Immature natural killer cell (primary cell): ENCODE measurements around the gene HOPX. TPM values are rescaled to one million over a fixed set of nuclear protein-coding genes. Genes with fewer than 3 reads are reported as not detected.
"Not testable (repeated sequence)": the region's sequence is repeated elsewhere in the genome, so short reads cannot be mapped to it uniquely, and the experiment has no call there.

Source experiments
- DNase-seq, 3 donors: peaks; one replicate each; pipeline ENCODE4 v3.0.0; 2022; ENCODE audit warnings: mixed read lengths in 1 of 3
- H3K27ac Mint-ChIP-seq, 6 donors: one replicate each; pipeline ENCODE4 v1.8.0; 2020; ENCODE audit warnings: mixed read lengths in 6 of 6, mild to moderate bottlenecking in 5 of 6, inconsistent platforms in 4 of 6, moderate library complexity in 3 of 6
- H3K27me3 Mint-ChIP-seq, 3 donors: one replicate each; pipeline ENCODE4 v1.8.0; 2020 to 2021; ENCODE audit warnings: low read depth in 3 of 3, mild to moderate bottlenecking in 3 of 3, mixed read lengths in 3 of 3, moderate library complexity in 3 of 3, inconsistent platforms in 1 of 3
- H3K36me3 Mint-ChIP-seq, 3 donors: one replicate each; pipeline ENCODE4 v1.8.0; 2020; ENCODE audit warnings: mixed read lengths in 3 of 3, inconsistent platforms in 2 of 3, mild to moderate bottlenecking in 2 of 3
- H3K4me1 Mint-ChIP-seq, 2 donors: one replicate each; pipeline ENCODE4 v1.8.0; 2020; ENCODE audit warnings: inconsistent platforms in 2 of 2, mild to moderate bottlenecking in 2 of 2, mixed read lengths in 2 of 2, moderate library complexity in 1 of 2
- H3K4me3 Mint-ChIP-seq, 5 donors: one replicate each; pipeline ENCODE4 v1.8.0; 2020; ENCODE audit warnings: mild to moderate bottlenecking in 5 of 5, mixed read lengths in 5 of 5, inconsistent platforms in 3 of 5, moderate library complexity in 3 of 5
- H3K9me3 Mint-ChIP-seq, 6 donors: one replicate each; pipeline ENCODE4 v1.8.0; 2020; ENCODE audit warnings: mild to moderate bottlenecking in 6 of 6, mixed read lengths in 6 of 6, inconsistent platforms in 4 of 6, moderate library complexity in 3 of 6
- polyA plus RNA-seq, 3 donors: library from polyadenylated mRNA; unstranded; fragments of 300-500 nt; fragmentation: Illumina TruSeq; gene quantifications; one replicate each; pipeline ENCODE4 v1.2.3, GENCODE V29; 2021

Gene HOPX
- polyA plus RNA-seq, 3 donors from 2014 or later, result 1,315 to 2,032 (median 1,652) TPM

DNA sequence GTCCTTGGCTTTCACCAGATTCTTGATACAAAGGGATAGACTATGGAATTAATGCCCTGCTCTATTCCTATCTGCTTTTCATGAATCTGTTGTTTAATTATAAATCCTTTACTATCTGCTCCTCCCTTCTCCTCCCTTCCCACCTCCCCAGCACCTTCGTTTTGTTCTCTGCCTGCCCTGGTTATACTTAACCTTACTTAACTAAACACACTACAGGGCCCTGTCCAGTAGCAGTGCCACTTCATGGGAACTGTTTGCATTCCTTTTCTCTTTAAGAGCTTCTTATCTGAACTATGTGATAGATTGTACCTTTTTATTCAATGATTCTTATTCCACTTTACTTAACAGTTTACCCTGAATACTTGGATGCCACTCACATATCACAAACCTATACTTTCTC, 830 bp downstream of the HOPX start:
- peaks cover 8 to 15% of the 10 kb centered on the region in 2 donors for H3K4me1 Mint-ChIP-seq
- H3K4me3 Mint-ChIP-seq, result no peak overlapping the region
- peaks cover 1 to 12% (median 3%) of the 10 kb centered on the region in 3 donors for H3K27me3 Mint-ChIP-seq
- H3K36me3 Mint-ChIP-seq, result peaks cover 0 to 4% (median 0%) of the 10 kb centered on the region in 3 donors
- H3K9me3 Mint-ChIP-seq, result peaks cover 0 to 2% (median 0%) of the 10 kb centered on the region in 6 donors
- H3K27ac Mint-ChIP-seq, result no peak overlapping the region
- no peak for DNase-seq

GRCh38 chr4:56677711-56678110, 3.4 kb downstream of the HOPX start:
- Mint-ChIP-seq H3K27me3 (peaks cover 0 to 3% (median 3%) of the 10 kb centered on the region in 3 donors), H3K4me3 (no peak overlapping the region), H3K4me1 (peaks cover 8 to 15% of the 10 kb centered on the region in 2 donors), H3K27ac (no peak overlapping the region), H3K36me3 (no peaks in the 10 kb centered on the region), H3K9me3 (peaks cover 0 to 2% (median 0%) of the 10 kb centered on the region in 6 donors)
- no peak for DNase-seq

GRCh38 chr4:56674984-56675383, 6.1 kb downstream of the HOPX start:
- H3K36me3 Mint-ChIP-seq, result no peaks in the 10 kb centered on the region
- H3K9me3 Mint-ChIP-seq, result no peaks in the 10 kb centered on the region
- no peak overlapping the region for H3K4me3 Mint-ChIP-seq
- peaks cover 0 to 4% (median 3%) of the 10 kb centered on the region in 3 donors for H3K27me3 Mint-ChIP-seq
- no peaks in the 10 kb centered on the region for H3K4me1 Mint-ChIP-seq
- no peak overlapping the region for H3K27ac Mint-ChIP-seq
- no peak for DNase-seq

DNA sequence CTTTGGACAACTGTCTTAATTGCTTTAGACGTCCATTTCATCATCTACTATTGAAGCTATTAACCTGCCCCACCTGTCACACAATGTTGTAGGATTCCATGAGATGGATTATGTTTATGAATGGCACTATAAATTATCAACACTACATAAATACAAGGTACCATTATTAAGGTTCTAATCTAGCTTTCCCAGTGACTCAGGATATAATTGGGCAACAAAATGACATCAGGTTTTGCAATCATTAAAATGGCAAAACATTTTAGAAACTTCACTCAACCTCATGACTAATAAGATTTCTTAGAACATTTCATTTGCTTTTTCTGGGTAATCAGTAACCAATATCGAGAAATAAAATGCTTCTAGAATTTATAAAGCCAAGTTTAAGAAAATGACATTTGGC, 9.2 kb downstream of the HOPX start:
- H3K36me3 Mint-ChIP-seq, result peaks cover 5 to 15% (median 5%) of the 10 kb centered on the region in 3 donors
- peaks cover 0 to 3% (median 2%) of the 10 kb centered on the region in 3 donors for H3K27me3 Mint-ChIP-seq
- peaks cover 0 to 11% (median 4%) of the 10 kb centered on the region in 6 donors for H3K9me3 Mint-ChIP-seq
- H3K27ac Mint-ChIP-seq, result no peak overlapping the region
- H3K4me1 Mint-ChIP-seq, result no peaks in the 10 kb centered on the region
- no peak overlapping the region for H3K4me3 Mint-ChIP-seq
- DNase-seq, result no peak

GRCh38 chr4:56671373-56671772, 9.7 kb downstream of the HOPX start:
- Mint-ChIP-seq H3K4me3 (no peak overlapping the region), H3K9me3 (peaks cover 0 to 11% (median 4%) of the 10 kb centered on the region in 6 donors), H3K4me1 (no peaks in the 10 kb centered on the region), H3K27ac (no peak overlapping the region), H3K27me3 (peaks cover 0 to 3% (median 0%) of the 10 kb centered on the region in 3 donors), H3K36me3 (peaks cover 5 to 15% (median 5%) of the 10 kb centered on the region in 3 donors)
- DNase-seq, result no peak

DNA sequence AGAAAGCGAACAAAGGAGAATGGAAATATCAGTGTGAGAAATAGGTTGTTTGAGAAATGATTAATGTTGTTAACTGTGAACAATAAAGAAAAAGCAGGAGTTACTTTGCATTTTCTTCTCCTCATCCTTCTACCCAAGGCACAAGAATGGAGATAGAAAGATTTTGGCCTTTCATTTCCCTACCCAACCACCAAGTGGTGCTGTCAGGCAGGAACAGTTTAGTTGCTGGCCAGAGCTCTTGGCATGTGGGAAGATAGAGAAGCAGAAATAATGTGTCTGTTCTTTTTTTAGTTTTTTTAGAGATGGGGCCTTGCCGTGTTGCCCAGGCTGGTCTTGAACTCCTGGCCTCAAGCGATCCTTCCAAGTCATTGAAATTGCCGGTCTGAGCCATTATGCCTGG, 12.8 kb downstream of the HOPX start:
- Mint-ChIP-seq H3K27me3 (peaks cover 0 to 7% (median 1%) of the 10 kb centered on the region in 3 donors), H3K36me3 (peaks cover 8 to 32% (median 11%) of the 10 kb centered on the region in 3 donors), H3K4me3 (no peak overlapping the region), H3K4me1 (no peaks in the 10 kb centered on the region), H3K27ac (no peak overlapping the region), H3K9me3 (peaks cover 0 to 11% (median 4%) of the 10 kb centered on the region in 6 donors)
- DNase-seq, result no peak

GRCh38 chr4:56667396-56667795, 13.7 kb downstream of the HOPX start:
- Mint-ChIP-seq H3K36me3 (peaks cover 8 to 38% (median 11%) of the 10 kb centered on the region in 3 donors), H3K9me3 (peaks cover 0 to 11% (median 4%) of the 10 kb centered on the region in 6 donors)
- H3K4me3 Mint-ChIP-seq, H3K4me1 Mint-ChIP-seq, DNase-seq, H3K27ac Mint-ChIP-seq, H3K27me3 Mint-ChIP-seq: not testable (repeated sequence)

GRCh38 chr4:56666279-56666678, 14.8 kb downstream of the HOPX start:
- H3K27ac Mint-ChIP-seq, result no peak overlapping the region
- no peak for DNase-seq
- no peaks in the 10 kb centered on the region for H3K4me1 Mint-ChIP-seq
- no peak overlapping the region for H3K4me3 Mint-ChIP-seq
- H3K9me3 Mint-ChIP-seq, result peaks cover 0 to 11% (median 4%) of the 10 kb centered on the region in 6 donors
- peaks cover 0 to 7% (median 1%) of the 10 kb centered on the region in 3 donors for H3K27me3 Mint-ChIP-seq
- peaks cover 8 to 38% (median 11%) of the 10 kb centered on the region in 3 donors for H3K36me3 Mint-ChIP-seq

DNA sequence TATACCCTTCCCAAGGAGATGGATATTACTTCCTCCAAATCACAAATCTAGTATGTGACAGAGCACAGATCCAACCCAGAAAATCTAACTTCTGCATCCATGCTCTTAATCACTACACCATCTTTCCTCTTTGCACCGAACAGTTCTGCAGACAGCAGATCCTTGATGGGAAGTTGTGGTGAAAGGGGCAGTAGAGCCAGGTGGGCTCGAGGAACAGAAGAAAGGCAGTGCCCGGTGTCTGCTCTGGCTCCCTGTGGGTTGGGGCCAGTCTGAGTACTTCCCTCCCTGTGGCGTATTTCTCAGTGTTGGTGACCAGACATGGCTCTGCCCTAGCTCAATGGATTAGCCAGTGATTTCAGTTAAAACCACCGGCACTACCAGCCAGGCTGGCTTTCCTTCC, 15.3 kb downstream of the HOPX start:
- no peaks in the 10 kb centered on the region for H3K4me1 Mint-ChIP-seq
- DNase-seq, result no peak
- H3K27me3 Mint-ChIP-seq, result peaks cover 0 to 8% (median 1%) of the 10 kb centered on the region in 3 donors
- H3K4me3 Mint-ChIP-seq, result no peak overlapping the region
- no peak overlapping the region for H3K27ac Mint-ChIP-seq
- peaks cover 0 to 11% (median 4%) of the 10 kb centered on the region in 6 donors for H3K9me3 Mint-ChIP-seq
- peaks cover 8 to 38% (median 11%) of the 10 kb centered on the region in 3 donors for H3K36me3 Mint-ChIP-seq

- no peak overlapping the region for H3K27ac Mint-ChIP-seq
- H3K4me3 Mint-ChIP-seq, result no peak overlapping the region
- peaks cover 0 to 9% (median 0%) of the 10 kb centered on the region in 3 donors for H3K27me3 Mint-ChIP-seq
- H3K9me3 Mint-ChIP-seq, result peaks cover 0 to under 1% (median 0%) of the 10 kb centered on the region in 6 donors
- H3K4me1 Mint-ChIP-seq, result peaks cover 0 to 5% of the 10 kb centered on the region in 2 donors
- DNase-seq, result no peak
- peaks cover 3 to 27% (median 5%) of the 10 kb centered on the region in 3 donors for H3K36me3 Mint-ChIP-seq
Observed at GRCh38 chr4:56662782-56663468, 18.2 kb downstream of the HOPX start.

DNA sequence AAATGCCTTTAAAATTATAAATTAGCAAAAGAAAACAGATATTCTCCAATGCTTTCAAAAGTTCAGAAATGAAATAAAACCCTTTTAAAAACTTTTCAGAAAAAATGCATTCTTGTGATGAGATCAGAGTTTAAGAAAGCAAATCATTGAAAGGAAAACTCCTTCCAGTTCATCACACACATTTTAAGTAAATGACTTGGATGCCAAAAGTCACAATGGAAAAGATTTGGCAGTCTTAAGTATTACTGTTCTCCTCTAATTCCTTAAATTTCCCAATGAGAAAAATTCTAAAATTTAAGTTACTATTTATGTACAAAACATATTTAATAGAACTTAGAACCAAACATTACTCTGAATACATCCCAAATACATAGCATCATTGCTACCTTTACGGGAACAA, 21.1 kb downstream of the HOPX start:
- Mint-ChIP-seq H3K4me1 (peaks cover 20 to 28% of the 10 kb centered on the region in 2 donors), H3K27me3 (peaks cover 0 to 10% (median 4%) of the 10 kb centered on the region in 3 donors), H3K9me3 (no peaks in the 10 kb centered on the region), H3K27ac (no peak overlapping the region), H3K4me3 (no peak overlapping the region), H3K36me3 (peaks cover 3 to 11% (median 5%) of the 10 kb centered on the region in 3 donors)
- DNase-seq, result no peak

DNA sequence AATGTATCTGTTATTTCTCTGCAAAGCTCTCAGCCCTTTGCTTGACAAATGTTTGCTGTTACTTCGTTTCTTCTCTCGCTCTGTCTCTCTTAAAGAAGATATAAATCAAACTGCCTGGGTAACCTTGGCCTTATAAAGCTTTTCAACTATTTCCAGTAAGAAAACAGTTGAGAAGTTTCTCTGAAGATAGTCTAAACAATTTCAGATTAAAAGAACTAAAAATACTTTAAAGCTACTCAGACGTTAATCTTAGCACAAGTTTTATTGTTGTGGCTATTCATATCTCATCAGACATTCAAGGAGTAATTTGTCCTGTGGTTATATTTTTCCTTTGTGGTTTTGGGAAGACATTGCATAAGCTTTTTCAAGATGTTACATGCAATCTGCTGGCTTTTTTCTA, 22.6 kb downstream of the HOPX start:
- H3K4me1 Mint-ChIP-seq, result peaks cover 34 to 42% of the 10 kb centered on the region in 2 donors
- H3K9me3 Mint-ChIP-seq, result no peaks in the 10 kb centered on the region
- peaks cover 0 to 6% (median 2%) of the 10 kb centered on the region in 3 donors for H3K36me3 Mint-ChIP-seq
- DNase-seq, result no peak
- peak overlapping the region in 5 of 6 donors; percentile 54 to 98 (median 95) for H3K27ac Mint-ChIP-seq
- H3K4me3 Mint-ChIP-seq, result no peak overlapping the region
- H3K27me3 Mint-ChIP-seq, result peaks cover 0 to 10% (median 7%) of the 10 kb centered on the region in 3 donors

GRCh38 chr4:56657818-56658217, 23.3 kb downstream of the HOPX start:
- H3K4me1 Mint-ChIP-seq, result peaks cover 39 to 49% of the 10 kb centered on the region in 2 donors
- no peak for DNase-seq
- no peaks in the 10 kb centered on the region for H3K9me3 Mint-ChIP-seq
- peak overlapping the region; percentile 79 to 98 (median 94) for H3K27ac Mint-ChIP-seq
- peaks cover 0 to 2% (median 0%) of the 10 kb centered on the region in 3 donors for H3K36me3 Mint-ChIP-seq
- peaks cover 0 to 10% (median 8%) of the 10 kb centered on the region in 3 donors for H3K27me3 Mint-ChIP-seq
- peak overlapping the region in 4 of 5 donors; percentile 44 to 95 (median 88) for H3K4me3 Mint-ChIP-seq

DNA sequence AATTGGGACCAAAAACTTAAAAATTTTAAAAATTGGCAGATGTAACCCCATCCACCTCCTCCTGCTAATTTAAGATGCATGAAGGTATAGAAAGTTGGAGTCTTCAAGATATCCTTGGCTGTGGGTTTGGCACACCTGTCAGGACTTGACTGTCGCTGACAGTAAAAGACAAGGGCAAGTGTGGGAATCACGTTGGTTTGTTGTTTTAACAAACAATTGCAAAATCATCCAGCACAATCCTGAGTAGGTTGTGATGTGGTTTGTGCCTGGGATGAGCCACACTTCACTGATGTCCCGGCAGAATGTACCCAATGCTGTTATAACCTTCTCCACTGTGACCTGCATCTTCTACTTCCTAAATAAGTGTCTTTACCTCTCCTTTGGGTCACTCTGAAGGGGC, 24.0 kb downstream of the HOPX start:
- no peaks in the 10 kb centered on the region for H3K9me3 Mint-ChIP-seq
- no peak for DNase-seq
- peaks cover 45 to 56% of the 10 kb centered on the region in 2 donors for H3K4me1 Mint-ChIP-seq
- peak overlapping the region; percentile 79 to 98 (median 94) for H3K27ac Mint-ChIP-seq
- no peaks in the 10 kb centered on the region for H3K36me3 Mint-ChIP-seq
- peak overlapping the region; percentile 83 to 98 (median 92) for H3K4me3 Mint-ChIP-seq
- peaks cover 0 to 10% (median 8%) of the 10 kb centered on the region in 3 donors for H3K27me3 Mint-ChIP-seq
